Measurements from ENCODE around the gene FMOD. TPM values are rescaled to one million over a fixed set of nuclear protein-coding genes. Genes with fewer than 3 reads are reported as not detected.

The FMOD gene
- polyA plus RNA-seq, 1 experiment = 5.4 TPM

DNA sequence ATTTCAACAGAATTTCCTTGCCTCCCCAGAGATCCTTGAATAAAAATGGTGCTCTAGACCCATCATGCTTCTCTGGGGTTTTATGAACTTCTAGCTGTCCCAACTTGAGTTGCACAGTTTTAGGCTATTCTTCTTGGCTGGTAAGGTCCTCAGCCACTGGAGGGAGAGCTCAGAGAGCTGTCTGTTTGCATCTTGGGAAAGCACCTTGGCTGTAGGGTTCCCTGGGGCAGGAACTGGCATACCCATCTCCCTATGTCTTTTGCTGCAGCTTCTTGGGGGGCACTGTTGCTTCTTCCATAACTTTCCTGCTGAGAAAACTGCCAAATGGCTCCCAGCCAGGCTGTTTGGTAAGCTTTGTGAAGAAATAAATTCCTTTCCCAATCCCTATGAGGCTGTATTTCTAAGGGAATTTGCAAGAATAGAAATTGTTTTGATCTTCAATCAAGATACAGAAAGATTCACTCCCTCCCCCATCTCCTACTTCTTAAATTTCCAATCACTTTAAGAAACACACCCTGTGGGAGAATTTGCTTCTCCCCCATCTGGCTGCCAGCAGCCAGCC lies 8.2 kb upstream of the FMOD start:
- no peak for TF ChIP-seq CTCF (IDR thresholded peaks at IDR 0.05; ENCODE audit: low read depth, low read length)
- H3K9me3 ChIP-seq (ENCODE audit: control insufficient read depth, insufficient read depth, low read length) = no peaks in the 10 kb centered on the region
- H3K27me3 ChIP-seq (ENCODE audit: control insufficient read depth, insufficient read depth, low read length) = peaks cover 25% of the 10 kb centered on the region
- DNase-seq (ENCODE audit: low read depth, low spot score) = no peak
- ChIA-PET POLR2A (interaction anchor here (0.6 to 0.7 kb wide), 3 partner anchors 21 to 66 kb away, joined by 3 read pairs; no protein-coding TSS in a partner anchor), CTCF (interaction anchor here (0.7 to 1.5 kb wide), 8 partner anchors 10 to 129 kb away, joined by 3 to 7 read pairs (median 4); no protein-coding TSS in a partner anchor)
- no peak overlapping the region for H3K27ac ChIP-seq (ENCODE audit: low read depth, low read length)
- H3K4me3 ChIP-seq (ENCODE audit: low read depth, low read length) = no peak overlapping the region

DNA sequence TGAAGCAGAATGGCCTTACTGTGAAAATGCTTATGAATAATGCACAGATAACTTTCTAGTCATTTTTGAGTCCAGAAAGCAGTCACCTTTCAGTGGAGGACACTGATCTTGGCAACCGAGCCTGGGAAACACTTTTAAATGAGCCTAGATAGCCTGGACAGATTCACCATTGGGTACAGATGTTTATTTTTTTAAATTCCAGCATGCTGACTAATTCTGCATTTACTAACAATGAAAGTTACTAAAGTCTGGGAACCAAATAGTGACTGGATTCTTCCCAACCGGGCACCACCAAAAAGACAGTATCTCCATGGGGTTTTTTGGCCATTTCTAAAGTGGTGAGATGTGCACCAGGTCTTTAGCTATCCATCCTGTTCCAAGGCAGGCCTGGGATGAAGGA lies 3.3 kb upstream of the FMOD start:
- ChIA-PET CTCF (interaction anchor here (0.5 to 6.1 kb wide), 3 partner anchors 11 to 128 kb away, joined by 5 to 41 read pairs (median 12); no protein-coding TSS in a partner anchor), POLR2A (interaction anchor here (1.8 kb wide), 1 partner anchor 10 kb away, joined by 4 read pairs; no protein-coding TSS in a partner anchor)
- no peak overlapping the region for H3K4me3 ChIP-seq (ENCODE audit: low read depth, low read length)
- peaks cover 17% of the 10 kb centered on the region for H3K27me3 ChIP-seq (ENCODE audit: control insufficient read depth, insufficient read depth, low read length)
- TF ChIP-seq CTCF (IDR thresholded peaks at IDR 0.05; ENCODE audit: low read depth, low read length) = no peak
- DNase-seq (ENCODE audit: low read depth, low spot score) = peak; percentile 57
- no peaks in the 10 kb centered on the region for H3K9me3 ChIP-seq (ENCODE audit: control insufficient read depth, insufficient read depth, low read length)
- H3K27ac ChIP-seq (ENCODE audit: low read depth, low read length) = peak overlapping the region; percentile 31

- CTCF ChIA-PET = interaction anchor here (0.7 to 6.1 kb wide), 4 partner anchors 10 to 86 kb away, joined by 3 to 41 read pairs (median 8); no protein-coding TSS in a partner anchor
- Histone ChIP-seq H3K27ac (ENCODE audit: low read depth, low read length) (no peak overlapping the region), H3K4me3 (ENCODE audit: low read depth, low read length) (no peak overlapping the region)
Observed at GRCh38 chr1:203353486-203353885, 2.6 kb upstream of the FMOD start.

GRCh38 chr1:203349773-203350524 lies 973 bp downstream of the FMOD start:
- CTCF ChIA-PET = interaction anchor here (1.0 to 2.0 kb wide), 4 partner anchors 8 to 82 kb away, joined by 3 to 7 read pairs (median 4); no protein-coding TSS in a partner anchor
- no peaks in the 10 kb centered on the region for H3K9me3 ChIP-seq (ENCODE audit: control insufficient read depth, insufficient read depth, low read length)
- no peak for DNase-seq (ENCODE audit: low read depth, low spot score)
- TF ChIP-seq CTCF (IDR thresholded peaks at IDR 0.05; ENCODE audit: low read depth, low read length) = no peak
- no peak overlapping the region for H3K4me3 ChIP-seq (ENCODE audit: low read depth, low read length)
- POLR2A ChIA-PET = interaction anchor here (0.8 kb wide), 1 partner anchor 47 kb away, joined by 3 read pairs; no protein-coding TSS in a partner anchor
- no peak overlapping the region for H3K27ac ChIP-seq (ENCODE audit: low read depth, low read length)
- peaks cover 31% of the 10 kb centered on the region for H3K27me3 ChIP-seq (ENCODE audit: control insufficient read depth, insufficient read depth, low read length)

More at GRCh38 chr1:203353486-203353885, 2.6 kb upstream of the FMOD start:
- DNase-seq (ENCODE audit: low read depth, low spot score) = no peak
- no peak for TF ChIP-seq CTCF (IDR thresholded peaks at IDR 0.05; ENCODE audit: low read depth, low read length)
- peaks cover 19% of the 10 kb centered on the region for H3K27me3 ChIP-seq (ENCODE audit: control insufficient read depth, insufficient read depth, low read length)
- no peaks in the 10 kb centered on the region for H3K9me3 ChIP-seq (ENCODE audit: control insufficient read depth, insufficient read depth, low read length)
- POLR2A ChIA-PET = interaction anchor here (1.8 kb wide), 1 partner anchor 9 kb away, joined by 4 read pairs; no protein-coding TSS in a partner anchor

- ChIA-PET CTCF (no interaction called here), POLR2A (no interaction called here)
- Histone ChIP-seq H3K27me3 (ENCODE audit: control insufficient read depth, insufficient read depth, low read length) (peaks cover 35% of the 10 kb centered on the region), H3K9me3 (ENCODE audit: control insufficient read depth, insufficient read depth, low read length) (no peaks in the 10 kb centered on the region), H3K4me3 (ENCODE audit: low read depth, low read length) (no peak overlapping the region), H3K27ac (ENCODE audit: low read depth, low read length) (no peak overlapping the region)
- no peak for DNase-seq (ENCODE audit: low read depth, low spot score)
- no peak for TF ChIP-seq CTCF (IDR thresholded peaks at IDR 0.05; ENCODE audit: low read depth, low read length)
Observed at GRCh38 chr1:203349166-203349565, 1.8 kb downstream of the FMOD start.
